Activated CD4-positive, alpha-beta T cell treated with anti-CD3 and anti-CD28 coated beads, Interleukin-2, Interleukin-4, amounts not matched to agents 100 ng/mL and 50 ng/mL, durations not matched to agents 16 hours and 8 hours (primary cell): Measurements from ENCODE around the gene TCL1A.
"Not testable (repeated sequence)": the region's sequence is repeated elsewhere in the genome, so short reads cannot be mapped to it uniquely, and the experiment has no call there.

Source experiments
- DNase-seq: peaks from one replicate; pipeline ENCODE4 v3.0.0-alpha.2; 2020; ENCODE audit warnings: low spot score

The TCL1A gene

GRCh38 chr14:95713596-95714371, at the start of gene TCL1A:
Gene TCL1A (minus strand): TSS chr14:95714125. CDS start chr14:95714066, 59 bp downstream.
- DNase-seq, result no peak

- not testable (repeated sequence) for DNase-seq
These were observed 49.1 kb upstream of the TCL1A start for GRCh38 chr14:95763032-95763431.

GRCh38 chr14:95761436-95761835, 47.5 kb upstream of the TCL1A start:
- DNase-seq, result no peak

GRCh38 chr14:95760596-95760995, 46.7 kb upstream of the TCL1A start:
- DNase-seq, result no peak

GRCh38 chr14:95759941-95760340, 46.0 kb upstream of the TCL1A start:
- no peak for DNase-seq

GRCh38 chr14:95758331-95758730, 44.4 kb upstream of the TCL1A start:
- DNase-seq, result no peak

GRCh38 chr14:95756751-95757150, 42.8 kb upstream of the TCL1A start:
- DNase-seq, result no peak

GRCh38 chr14:95756127-95756526, 42.2 kb upstream of the TCL1A start:
- DNase-seq, result no peak

GRCh38 chr14:95741781-95742180, 27.9 kb upstream of the TCL1A start:
- no peak for DNase-seq

- DNase-seq, result no peak
These were observed 27.1 kb upstream of the TCL1A start for GRCh38 chr14:95741038-95741490.

GRCh38 chr14:95739356-95739755, 25.4 kb upstream of the TCL1A start:
- no peak for DNase-seq

- DNase-seq, result no peak
These were observed 19.3 kb upstream of the TCL1A start for GRCh38 chr14:95733212-95733611.

- DNase-seq, result no peak
These were observed 16.2 kb upstream of the TCL1A start for GRCh38 chr14:95730126-95730525.

- DNase-seq, result peak; percentile 3
These were observed 15.6 kb upstream of the TCL1A start for GRCh38 chr14:95729402-95730028.

GRCh38 chr14:95727056-95727700, 13.3 kb upstream of the TCL1A start:
- DNase-seq, result no peak

GRCh38 chr14:95725685-95726336, 11.9 kb upstream of the TCL1A start:
- DNase-seq, result no peak

GRCh38 chr14:95722525-95723190, 8.7 kb upstream of the TCL1A start:
- no peak for DNase-seq

- DNase-seq, result no peak
These were observed 1.5 kb downstream of the TCL1A start for GRCh38 chr14:95712398-95712797.

GRCh38 chr14:95711476-95712176, 2.3 kb downstream of the TCL1A start:
- DNase-seq, result no peak

GRCh38 chr14:95710106-95710505, 3.8 kb downstream of the TCL1A start:
- DNase-seq, result no peak

- DNase-seq, result no peak
These were observed 6.6 kb downstream of the TCL1A start for GRCh38 chr14:95707327-95707726.
